ENCODE results near the gene SLF2.

The SLF2 gene

GRCh38 chr10:100899171-100899570 lies 13.6 kb upstream of the SLF2 start:
- DNase-seq (ENCODE audit: low read depth), result no peak

DNA sequence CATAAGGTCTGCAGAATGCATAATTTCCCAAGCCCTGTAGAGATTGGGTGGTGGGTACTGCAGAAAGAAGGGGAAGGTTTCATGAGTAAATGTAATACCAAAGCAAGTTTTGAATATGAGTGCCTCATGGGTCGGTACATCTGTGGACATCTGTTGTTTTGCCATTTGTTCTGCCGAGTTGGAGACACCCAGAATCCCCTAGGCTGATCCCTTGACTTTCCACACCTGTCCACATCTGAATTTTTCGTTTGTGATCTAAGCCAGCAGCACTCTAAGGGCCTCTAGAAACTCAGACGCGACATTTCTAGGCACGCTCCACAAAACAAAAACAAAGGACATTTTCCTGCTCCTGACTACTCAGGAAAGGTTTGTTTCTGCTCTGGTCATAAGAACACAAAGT lies 11.7 kb upstream of the SLF2 start:
- no peak for DNase-seq (ENCODE audit: low read depth)

DNA sequence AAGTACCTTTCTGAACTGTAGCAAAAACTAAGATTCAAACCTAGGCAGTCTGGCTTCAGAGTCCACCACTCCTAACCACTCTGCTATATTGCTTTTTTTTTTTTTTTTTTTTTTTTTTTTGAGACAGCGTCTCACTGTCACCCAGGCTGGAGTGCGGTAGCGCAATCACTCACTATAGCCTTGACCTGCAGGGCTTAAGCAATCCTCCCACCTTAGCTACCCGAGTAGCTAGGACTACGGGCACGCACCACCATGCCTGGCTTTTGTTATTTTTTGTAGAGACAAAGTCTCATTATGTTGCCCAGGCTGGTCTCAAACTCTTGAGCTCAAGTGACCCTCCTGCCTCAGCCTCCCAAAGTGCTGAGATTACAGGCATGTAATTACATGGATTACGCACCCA lies 10.1 kb upstream of the SLF2 start:
- DNase-seq (ENCODE audit: low read depth), result no peak

DNA sequence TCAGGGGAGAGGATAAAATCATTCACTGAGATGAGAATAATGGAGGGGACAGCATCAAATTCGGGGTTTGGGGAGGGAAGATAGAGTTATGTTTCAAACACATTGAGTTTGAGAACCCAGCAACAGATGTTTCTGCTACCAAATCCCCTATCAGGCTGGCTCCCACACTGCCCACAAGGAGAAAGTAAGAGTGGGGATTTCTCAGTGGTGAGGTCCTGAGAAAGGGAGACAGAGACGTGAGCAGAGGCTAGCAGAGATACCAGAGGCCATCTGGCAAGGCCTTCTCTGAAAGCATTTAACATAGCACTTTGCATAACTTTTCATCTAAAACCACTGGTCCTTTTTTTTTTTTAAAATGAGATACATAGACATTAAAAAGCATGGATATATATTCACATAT lies 7.8 kb upstream of the SLF2 start:
- DNase-seq (ENCODE audit: low read depth), result no peak

- no peak for DNase-seq (ENCODE audit: low read depth)
Observed at GRCh38 chr10:100907175-100907574, 5.6 kb upstream of the SLF2 start.

DNA sequence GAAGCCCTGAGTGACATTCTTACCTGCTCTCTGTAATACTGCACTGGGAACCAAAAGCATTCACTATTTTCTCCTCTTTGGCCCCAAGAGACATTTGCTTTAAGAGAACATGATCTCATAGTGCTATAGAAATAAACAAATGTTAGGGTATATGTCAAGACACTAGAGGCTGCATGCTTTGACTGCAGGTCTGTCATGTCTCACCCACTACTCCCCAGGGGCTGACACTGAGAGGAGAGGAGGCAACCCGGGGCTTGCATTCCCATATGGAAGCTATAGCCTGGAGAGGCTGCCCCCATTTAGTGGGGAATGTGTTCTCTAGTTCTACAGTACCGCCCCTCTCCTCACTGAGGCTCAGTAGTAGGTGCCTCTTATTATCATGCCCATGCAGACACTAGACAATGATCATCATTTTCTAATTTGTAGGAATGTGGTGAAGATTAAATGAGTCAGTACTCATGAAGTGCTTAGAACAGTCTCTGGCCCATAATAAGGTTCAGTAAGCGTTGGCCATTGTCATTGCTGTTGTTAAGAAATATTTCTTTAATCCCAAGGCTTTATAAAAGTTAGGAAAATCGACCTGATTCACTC lies 4.9 kb upstream of the SLF2 start:
- DNase-seq (ENCODE audit: low read depth), result no peak

- no peak for DNase-seq (ENCODE audit: low read depth)
Observed at GRCh38 chr10:100908378-100908777, 4.4 kb upstream of the SLF2 start.

DNA sequence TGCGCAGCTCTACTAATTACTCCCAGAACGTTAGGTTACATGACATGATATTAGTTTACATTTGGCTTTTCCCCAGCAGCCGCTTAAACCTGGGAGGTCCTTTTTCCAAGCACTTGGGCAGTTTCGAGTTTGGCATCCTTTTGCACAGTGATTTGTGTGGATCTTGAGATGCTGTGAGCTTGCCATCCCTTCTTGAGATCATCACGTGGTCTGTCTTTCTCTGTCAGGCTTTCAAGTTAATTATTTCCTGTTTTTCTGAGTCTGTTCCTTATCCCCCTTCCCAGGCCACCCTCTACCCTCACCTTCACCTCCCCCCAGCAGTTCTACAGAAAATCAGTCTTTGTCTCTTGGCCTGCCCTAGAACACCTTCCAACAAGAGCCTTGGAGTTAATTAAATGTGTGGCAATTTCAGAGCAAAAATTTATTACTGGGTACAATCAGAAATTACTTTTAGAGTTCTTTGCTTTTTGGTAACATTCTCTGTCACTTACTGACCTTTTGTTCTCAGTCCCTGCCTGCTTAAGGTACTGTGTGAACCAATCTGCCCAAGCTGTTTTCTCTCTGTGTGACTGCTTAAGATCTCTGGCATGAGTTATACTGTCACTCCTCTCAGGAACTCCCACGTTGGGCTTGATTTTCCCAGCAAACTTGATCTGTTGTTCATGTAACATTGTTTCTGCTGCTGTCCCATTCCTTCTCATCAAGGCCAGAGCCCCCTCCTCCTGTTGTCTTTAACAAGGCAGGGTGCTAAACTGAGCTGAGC lies 3.1 kb upstream of the SLF2 start:
- DNase-seq (ENCODE audit: low read depth), result no peak

DNA sequence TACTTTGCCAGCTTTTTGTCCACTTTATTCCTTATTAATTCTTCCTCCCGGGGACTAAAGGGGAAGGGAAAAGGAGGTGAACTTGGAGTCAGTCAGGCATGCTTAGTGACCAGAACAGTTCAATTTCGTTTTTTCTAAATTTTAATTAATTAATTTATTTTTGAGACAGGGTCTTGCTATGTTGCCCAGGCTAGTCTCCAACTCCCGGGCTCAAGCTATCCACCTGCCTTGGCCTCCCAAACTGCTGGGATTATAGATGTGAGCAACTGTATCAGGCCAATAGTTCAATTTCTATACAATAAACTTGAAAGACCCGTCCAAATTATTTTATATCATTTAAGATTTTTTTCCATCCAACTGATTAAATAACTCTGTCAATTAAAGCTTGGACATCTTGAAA lies 1.3 kb upstream of the SLF2 start:
- no peak for DNase-seq (ENCODE audit: low read depth)

- DNase-seq (ENCODE audit: low read depth), result no peak
Observed at GRCh38 chr10:100912013-100912604, 654 bp upstream of the SLF2 start.

- no peak for DNase-seq (ENCODE audit: low read depth)
Observed at GRCh38 chr10:100913470-100913865, 705 bp downstream of the SLF2 start.

DNA sequence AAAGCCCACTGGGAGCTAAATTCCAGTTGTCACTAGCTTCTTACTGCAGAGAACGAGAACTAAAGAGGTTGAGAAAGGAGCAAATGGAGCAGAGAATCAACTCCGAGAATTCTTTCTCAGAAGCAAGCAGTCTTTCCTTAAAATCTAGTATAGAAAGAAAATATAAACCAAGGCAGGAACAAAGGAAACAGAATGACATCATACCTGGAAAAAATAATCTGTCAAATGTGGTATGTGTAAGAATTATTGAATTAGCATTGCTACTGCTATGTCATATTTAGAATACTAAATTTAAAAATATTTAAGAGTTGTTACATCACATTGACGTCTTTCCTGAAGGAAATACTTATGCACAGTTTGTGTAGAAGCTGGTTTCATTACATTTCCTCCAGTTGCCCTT lies 4.3 kb downstream of the SLF2 start:
- DNase-seq (ENCODE audit: low read depth), result no peak

GRCh38 chr10:100923580-100923979 lies 10.8 kb downstream of the SLF2 start:
- DNase-seq (ENCODE audit: low read depth), result no peak

DNA sequence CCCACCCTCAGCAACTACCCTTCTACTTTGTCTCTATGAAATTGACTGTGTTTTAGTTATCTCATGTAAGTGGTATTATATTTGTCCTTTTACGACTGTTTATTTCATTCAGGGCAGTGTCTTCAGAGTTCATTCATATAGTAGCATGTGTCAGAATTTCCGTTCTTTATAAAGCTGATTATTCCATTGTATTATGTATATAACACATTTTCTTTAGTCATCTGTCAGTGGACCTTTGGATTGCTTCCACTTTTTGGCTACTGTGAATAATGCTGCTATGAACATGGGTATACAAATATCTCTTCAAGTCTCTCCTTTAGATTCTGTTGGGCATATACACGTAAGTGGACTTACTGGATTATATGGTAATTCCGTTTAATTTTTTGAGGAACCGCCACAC lies 14.5 kb downstream of the SLF2 start:
- DNase-seq (ENCODE audit: low read depth), result no peak

GRCh38 chr10:100928039-100928438 lies 15.3 kb downstream of the SLF2 start:
- DNase-seq (ENCODE audit: low read depth), result no peak

DNA sequence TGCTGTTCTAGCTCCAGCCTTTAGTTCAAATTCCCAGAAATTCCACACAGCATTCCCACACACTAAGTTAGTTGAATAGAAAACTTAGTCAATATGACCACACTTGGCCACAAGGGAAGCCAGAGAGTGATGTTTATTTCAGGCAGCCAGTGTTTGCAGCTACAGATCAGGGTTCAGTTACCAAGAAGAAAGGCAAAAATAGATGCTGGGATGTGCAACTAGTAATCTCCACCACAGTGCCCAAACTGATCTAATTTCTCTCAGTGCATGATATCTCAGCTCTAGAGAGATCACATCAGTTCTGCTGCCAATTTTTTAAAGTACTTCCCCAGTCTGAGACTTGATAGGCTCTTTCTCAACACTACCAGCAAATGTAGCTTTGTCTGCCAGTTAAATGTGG lies 17.6 kb downstream of the SLF2 start:
- DNase-seq (ENCODE audit: low read depth), result no peak

GRCh38 chr10:100934084-100934659 lies 21.4 kb downstream of the SLF2 start:
- no peak for DNase-seq (ENCODE audit: low read depth)

GRCh38 chr10:100939763-100940344 lies 27.1 kb downstream of the SLF2 start:
- no peak for DNase-seq (ENCODE audit: low read depth)

DNA sequence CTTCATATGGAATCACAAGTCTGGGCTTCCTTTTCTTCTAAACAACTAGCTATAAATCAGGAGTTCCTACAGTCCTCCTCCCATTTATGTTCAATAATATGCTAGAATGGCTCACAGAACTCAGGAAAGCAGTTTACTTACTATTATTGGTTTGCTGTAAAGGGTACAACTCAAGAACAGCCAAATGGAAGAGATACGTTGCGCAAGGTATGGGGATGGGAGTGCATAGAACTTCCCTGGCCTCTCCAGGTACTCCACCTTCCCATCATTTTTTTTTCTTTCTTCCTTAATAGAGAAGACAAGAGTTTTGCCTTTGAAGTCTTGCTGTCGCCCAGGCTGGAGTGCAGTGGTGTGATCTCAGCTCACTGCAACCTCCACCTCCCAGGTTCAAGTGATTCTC lies 29.5 kb downstream of the SLF2 start:
- DNase-seq (ENCODE audit: low read depth), result no peak

DNA sequence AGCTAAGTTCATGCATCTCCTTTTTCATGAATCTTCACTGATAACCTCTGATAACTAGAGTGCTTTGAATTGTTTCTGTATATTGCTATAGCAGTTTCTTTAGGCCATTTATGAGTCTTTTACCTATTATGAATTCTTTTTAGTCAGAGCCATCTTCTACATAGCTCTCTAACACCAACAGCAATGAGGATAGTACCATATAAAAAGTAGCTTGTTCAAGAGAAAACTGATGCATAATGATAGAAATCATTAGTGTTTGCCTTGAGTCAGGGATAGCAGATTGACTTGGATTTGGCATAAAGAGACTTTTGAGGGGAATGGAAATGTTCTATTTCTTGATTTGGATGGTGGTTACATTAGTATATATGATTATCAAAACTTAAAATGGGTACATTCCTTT lies 30.7 kb downstream of the SLF2 start:
- DNase-seq (ENCODE audit: low read depth), result no peak

GRCh38 chr10:100945754-100946153 lies 33.0 kb downstream of the SLF2 start:
- DNase-seq (ENCODE audit: low read depth), result no peak

DNA sequence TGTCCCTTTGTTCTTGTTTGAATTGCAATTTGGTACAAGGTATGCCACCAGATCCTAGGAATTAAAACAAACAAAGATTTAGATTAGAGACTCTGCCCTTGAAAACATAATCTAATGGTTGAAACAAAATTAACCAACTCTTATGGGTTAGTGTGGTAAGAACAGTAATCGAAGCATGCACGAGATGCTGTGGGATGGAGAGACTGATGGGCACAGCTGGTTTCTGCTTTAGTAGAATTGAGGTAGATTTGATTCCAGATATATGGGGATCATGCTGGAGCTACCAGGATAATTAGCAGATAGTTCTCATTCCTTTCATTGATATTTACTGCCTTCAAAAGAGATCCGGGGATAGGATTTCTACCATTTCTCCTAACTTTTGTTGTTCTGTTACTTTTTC lies 36.2 kb downstream of the SLF2 start:
- DNase-seq (ENCODE audit: low read depth), result no peak

DNA sequence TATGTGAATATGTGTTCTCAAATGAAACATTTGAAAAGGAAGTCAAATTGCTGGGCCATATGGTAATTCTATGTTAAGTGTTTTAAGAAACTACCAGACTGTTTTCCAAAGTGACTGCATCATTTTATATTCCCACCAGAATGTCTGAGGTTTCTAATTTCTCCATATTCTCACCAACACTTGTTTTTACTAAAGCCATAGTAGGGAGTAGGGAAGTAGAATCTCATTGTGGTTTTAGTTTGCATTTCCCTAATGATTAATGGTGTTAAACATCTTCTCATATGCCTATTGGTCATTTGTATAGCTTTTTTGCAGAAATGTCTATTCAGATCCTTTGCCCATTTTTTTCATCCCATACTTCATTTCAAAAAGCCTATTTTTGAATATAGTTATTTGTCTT lies 47.5 kb downstream of the SLF2 start:
- DNase-seq (ENCODE audit: low read depth), result no peak

All from activated gamma-delta T cell treated with anti-CD3 and anti-CD28 coated beads, Interleukin-2, amount 50 U/mL, for 16 hours (primary cell).